K562 (cell line): ENCODE results near the gene CCDC78. TPM values are rescaled to one million over a fixed set of nuclear protein-coding genes. Genes with fewer than 3 reads are reported as not detected.

Experiments used
- ATAC-seq: fragments of 200-7000 bp; cut with Tn5 transposase; 3 replicates; pipeline ENCODE4 v1.9.1; 2020; ENCODE audit warnings: moderate library complexity
- BruUV-seq: library from RNA; stranded (reverse); fragments of 400-500 nt; replicated peaks from 2 replicates; lab custom pipeline; 2021; lab: Mats Ljungman, UMichigan
- CTCF ChIA-PET: fragments of 300-600 bp; formaldehyde crosslinking; extraction: SDS; loops from one replicate; lab custom pipeline; 2021; ENCODE audit warnings: low intra/inter-chr PET ratio; lab: Yijun Ruan, JAX
- POLR2A ChIA-PET: fragments of 300-600, 350-650 bp; sonication (Branson Sonifier 250); formaldehyde crosslinking; extraction: SDS; loops from one replicate; lab custom pipeline; 2021; ENCODE audit warnings: antibody characterized with exemption, inconsistent platforms; lab: Yijun Ruan, JAX
- DNase-seq, 4 experiments: peaks; one replicate each; pipeline versions ENCODE4 v3.0.0 to v3.0.0-alpha.2; 2011 to 2018; ENCODE audit warnings: low spot score in 3 of 4, mixed read lengths in 3 of 4; ENCODE audit errors: extremely low read depth in 1 of 4
- FAIRE-seq: peaks from 2 replicates; lab custom pipeline; 2011; peaks lifted over from hg19 to GRCh38; lab: Jason Lieb, UNC
- H2AFZ ChIP-seq: 2 replicates; pipeline ENCODE4 v1.6.0; 2011; ENCODE audit warnings: low read depth, low read length, control low read depth, inconsistent platforms
- H3K27ac ChIP-seq: fragments of 200-600 bp; 3 replicates; pipeline ENCODE4 v1.8.0; 2011; ENCODE audit warnings: low read depth, mild to moderate bottlenecking, control low read depth, inconsistent platforms, low read length, moderate library complexity, mixed read lengths; ENCODE audit errors: extremely low read depth
- H3K27me3 ChIP-seq, 2 experiments: fragments of 300-600 bp in 1 of 2; 2 replicates in 1 of 2; 3 replicates in 1 of 2; pipeline versions ENCODE4 v1.6.0 to v1.8.0; 2011; ENCODE audit warnings: inconsistent platforms in 2 of 2, low read length in 2 of 2, mild to moderate bottlenecking in 1 of 2, mixed read lengths in 1 of 2, moderate library complexity in 1 of 2; ENCODE audit not compliant: control insufficient read depth in 2 of 2, insufficient read depth in 2 of 2
- H3K36me3 ChIP-seq: fragments of 300-600 bp; 3 replicates; pipeline ENCODE4 v1.8.0; 2011; ENCODE audit warnings: mild to moderate bottlenecking, low read length, inconsistent platforms; ENCODE audit not compliant: control insufficient read depth, insufficient read depth
- H3K4me1 ChIP-seq, 2 experiments: fragments of 200-600 bp in 1 of 2; replicated peaks in 1 of 2; 2 replicates in 1 of 2; 3 replicates in 1 of 2; pipeline versions ENCODE4 v1.5.1 to v1.8.0; 2011; ENCODE audit warnings: inconsistent platforms in 2 of 2, low read length in 2 of 2, mild to moderate bottlenecking in 1 of 2, mixed read lengths in 1 of 2, moderate library complexity in 1 of 2; ENCODE audit not compliant: control insufficient read depth in 2 of 2, insufficient read depth in 2 of 2
- H3K4me2 ChIP-seq: 2 replicates; pipeline ENCODE4 v1.6.1; 2011; ENCODE audit warnings: low read length, control low read depth, inconsistent platforms, mixed read lengths; ENCODE audit not compliant: insufficient read depth
- H3K4me3 ChIP-seq: fragments of 200-600 bp; sonication (generic), shearing (Covaris generic); 2 replicates; pipeline ENCODE4 v1.5.1; 2016; ENCODE audit warnings: control low read depth, inconsistent platforms
- H3K79me2 ChIP-seq: fragments of 200-600 bp; 3 replicates; pipeline ENCODE4 v1.8.0; 2011; ENCODE audit warnings: low read length, inconsistent platforms; ENCODE audit not compliant: control insufficient read depth, insufficient read depth
- H3K9ac ChIP-seq, 2 experiments: 2 replicates each; pipeline versions ENCODE4 v1.6.0 to v1.6.1; 2011; ENCODE audit warnings: low read depth in 2 of 2, low read length in 2 of 2, control low read depth in 1 of 2, inconsistent platforms in 1 of 2, mild to moderate bottlenecking in 1 of 2, mixed read lengths in 1 of 2; ENCODE audit not compliant: insufficient read depth in 1 of 2
- H3K9me1 ChIP-seq: one replicate; pipeline ENCODE4 v1.6.0; 2011; ENCODE audit warnings: inconsistent platforms, mild to moderate bottlenecking, low read length, moderate library complexity; ENCODE audit not compliant: control insufficient read depth, insufficient read depth
- H3K9me3 ChIP-seq: replicated peaks from 2 replicates; pipeline ENCODE4 v1.5.1; 2011; ENCODE audit warnings: low read depth, low read length, inconsistent platforms; ENCODE audit not compliant: control insufficient read depth, insufficient read depth
- H4K20me1 ChIP-seq: replicated peaks from 2 replicates; pipeline ENCODE4 v1.6.1; 2011; ENCODE audit warnings: low read length, inconsistent platforms, mixed read lengths; ENCODE audit not compliant: control insufficient read depth, insufficient read depth
- ETS1 ChIP-seq: conservative IDR thresholded peaks from 2 replicates; pipeline ENCODE4 v1.6.1; 2011; ENCODE audit warnings: low read depth, mild to moderate bottlenecking, low read length; ENCODE audit not compliant: control insufficient read depth
- MAZ ChIP-seq, 2 experiments: fragments of 450-650 bp in 1 of 2; sonication (generic) in 1 of 2; formaldehyde crosslinking; IDR thresholded peaks in 1 of 2; conservative IDR thresholded peaks in 1 of 2; 2 replicates each; pipeline versions ENCODE4 v1.4.0 to v1.5.0; 2020; ENCODE audit warnings: mild to moderate bottlenecking in 1 of 2, missing genetic modification reagents in 1 of 2
- MTA1 ChIP-seq: fragments of 450-650 bp; IDR thresholded peaks from 2 replicates; pipeline ENCODE4 v1.6.1; 2017; ENCODE audit warnings: borderline replicate concordance
- NR1H2 ChIP-seq: sonication (generic); formaldehyde crosslinking; IDR thresholded peaks from 2 replicates; pipeline ENCODE4 v1.4.0; 2020; ENCODE audit warnings: mild to moderate bottlenecking, missing genetic modification reagents
- NR2C2 ChIP-seq, 2 experiments: fragments of 200-800 bp in 1 of 2; sonication (Bioruptor generic) in 1 of 2; sonication (generic) in 1 of 2; formaldehyde crosslinking in 1 of 2; IDR thresholded peaks; 2 replicates each; pipeline versions ENCODE4 v1.6.1 to v1.8.0; 2016 to 2022; ENCODE audit warnings: mild to moderate bottlenecking in 1 of 2, missing compliant biosample characterization in 1 of 2, missing genetic modification characterization in 1 of 2, missing genetic modification reagents in 1 of 2
- PRDM10 ChIP-seq: fragments of 450-650 bp; IDR thresholded peaks from 2 replicates; pipeline ENCODE4 v1.6.1; 2018; ENCODE audit not compliant: partially characterized antibody
- SMAD2 ChIP-seq: fragments of 150-350 bp; IDR thresholded peaks from 2 replicates; pipeline ENCODE4 v1.6.1; 2014; ENCODE audit warnings: low read depth, mild to moderate bottlenecking, low read length
- STAT6 ChIP-seq: sonication (generic); formaldehyde crosslinking; IDR thresholded peaks from 2 replicates; pipeline ENCODE4 v1.8.1; 2023; ENCODE audit warnings: mild to moderate bottlenecking, missing genetic modification reagents
- ZFPM2 ChIP-seq: fragments of 250-450 bp; sonication (Bioruptor Pico); IDR thresholded peaks from 2 replicates; pipeline ENCODE4 v1.5.1; 2022; ENCODE audit warnings: mild to moderate bottlenecking
- ZNF695 ChIP-seq: fragments of 450-650 bp; formaldehyde crosslinking; IDR thresholded peaks from 2 replicates; pipeline ENCODE4 v1.4.0; 2020; ENCODE audit warnings: mild to moderate bottlenecking, moderate library complexity
- ZNF764 ChIP-seq: fragments of 250-450 bp; sonication (Bioruptor Pico); IDR thresholded peaks from 2 replicates; pipeline ENCODE4 v1.4.0; 2020; ENCODE audit warnings: low read depth, mild to moderate bottlenecking, moderate library complexity
- WGBS: fragments of 100-300 bp; shearing (Covaris generic); methylation state at CpG from one replicate; pipeline ENCODE4 v1.1.6; 2016; ENCODE audit warnings: low coverage, mixed read lengths; ENCODE audit not compliant: insufficient coverage; ENCODE audit errors: missing lambda C conversion rate; 5-methylcytosine and 5-hydroxymethylcytosine counted together
- in situ Hi-C: fragments of 300-500 bp; cut with MboI; formaldehyde crosslinking; loops from 4 replicates; pipeline ENCODE4 v1.15.0; 2018; ENCODE audit warnings: inconsistent platforms, mixed read lengths
- intact Hi-C: fragments of 100-400 bp; cut with micrococcal nuclease; formaldehyde crosslinking; loops from 2 replicates; pipeline ENCODE4 v1.14.2; 2022
- polyA plus RNA-seq, 8 experiments: library from polyadenylated mRNA; depleted of rRNA in 4 of 8; stranded (reverse) in 5 of 8; unstranded in 3 of 8; fragments of >200 nt; fragmentation: Nextera tagmentation in 2 of 8; fragmentation: Illumina TruSeq in 1 of 8; extraction: Ambion mirVana in 2 of 8; extraction: Trizol in 1 of 8; gene quantifications; 2 replicates each; pipeline versions ENCODE4 v1.2.1 to v1.2.3, GENCODE V29; 2011 to 2014; ENCODE audit warnings: inconsistent platforms in 1 of 8, missing spikeins in 1 of 8
- total RNA-seq, 7 experiments: library from RNA; depleted of rRNA in 6 of 7; stranded (reverse); fragments of >200 nt in 6 of 7; fragmentation: Illumina TruSeq in 2 of 7; extraction: Trizol in 2 of 7; gene quantifications; 2 replicates each; pipeline versions ENCODE4 v1.2.1 to v1.2.3, GENCODE V29; 2011 to 2021; ENCODE audit warnings: low replicate concordance in 1 of 7

The CCDC78 gene
- total and polyA plus RNA-seq, 9 of the 15 experiments (the other 6 are each of a cell fraction or from before 2014, with no cell fraction given) = 0.24 to 17.7 (median 2.9) TPM

GRCh38 chr16:678858-679813, 47.1 kb downstream of the CCDC78 start:
- 10% methylated on average over 38 of the region's 52 CpGs for WGBS
- DNase-seq = peak; percentile 75 to 88 (median 82)
- intact Hi-C loops = loop anchor here (5.0 kb wide), 1 partner anchor 42 kb away; the partner anchor contains the start of gene METTL26
- TF ChIP-seq ZFPM2 (CRISPR knock-in tag) = no peak
- TF ChIP-seq SMAD2 = no peak
- TF ChIP-seq MAZ (CRISPR knock-in tag; conservative IDR thresholded peaks at IDR 0.05 in 1 of 2, IDR thresholded peaks at IDR 0.05 in 1 of 2) = peak in 1 of 2 experiments; percentile 15; a peak in 1 of 4 replicates
- no peak for TF ChIP-seq ZNF695 (CRISPR knock-in tag)
- no peak for TF ChIP-seq MTA1
- TF ChIP-seq NR1H2 (CRISPR knock-in tag) = no peak
- no peak for TF ChIP-seq NR2C2 (CRISPR knock-in tag; IDR thresholded peaks at IDR 0.05)
- no peak for TF ChIP-seq NR2C2 (tag; IDR thresholded peaks at IDR 0.05)
- no peak for TF ChIP-seq PRDM10
- no peak for TF ChIP-seq ZNF764 (CRISPR knock-in tag)
- 0 out of 2 replicates have a peak, but pooled peaks have one; percentile 30 for TF ChIP-seq ETS1
- TF ChIP-seq STAT6 (CRISPR knock-in tag) = no peak

More at GRCh38 chr16:678858-679813, 47.1 kb downstream of the CCDC78 start:
- peak overlapping the region; percentile 92 for H2AFZ ChIP-seq
- H3K9me1 ChIP-seq = peaks cover 11% of the 10 kb centered on the region
- peaks cover 21% of the 10 kb centered on the region for H4K20me1 ChIP-seq
- ChIA-PET POLR2A (interaction anchor here (0.6 to 1.5 kb wide), 6 partner anchors 10 to 386 kb away, joined by 3 to 4 read pairs (median 3); no protein-coding TSS in a partner anchor), CTCF (no interaction called here)
- peak overlapping the region; percentile 84 to 93 for H3K9ac ChIP-seq
- FAIRE-seq (peak; percentile 62), ATAC-seq (peak; percentile 58)
- H3K79me2 ChIP-seq = peaks cover 45% of the 10 kb centered on the region
- H3K4me2 ChIP-seq = peak overlapping the region; percentile 98
- BruUV-seq = no TSS peak
- peaks cover 45 to 98% of the 10 kb centered on the region in 2 experiments for H3K4me1 ChIP-seq
- no peaks in the 10 kb centered on the region for H3K27me3 ChIP-seq
- in situ Hi-C loops = loop anchor here (10.0 kb wide), 1 partner anchor 284 kb away; the partner anchor contains the start of gene NME4
- peak overlapping the region; percentile 82 for H3K27ac ChIP-seq
- H3K4me3 ChIP-seq = peak overlapping the region; percentile 64
- no peaks in the 10 kb centered on the region for H3K9me3 ChIP-seq
- H3K36me3 ChIP-seq = peaks cover 39% of the 10 kb centered on the region
